ENCODE data around the gene TMUB1. TPM values are rescaled to one million over a fixed set of nuclear protein-coding genes. Genes with fewer than 3 reads are reported as not detected.

Gene TMUB1
- total and polyA plus RNA-seq, 2 donors (not counting 1 experiment from before 2014, with no cell fraction given), result 49.2 to 102 TPM

DNA sequence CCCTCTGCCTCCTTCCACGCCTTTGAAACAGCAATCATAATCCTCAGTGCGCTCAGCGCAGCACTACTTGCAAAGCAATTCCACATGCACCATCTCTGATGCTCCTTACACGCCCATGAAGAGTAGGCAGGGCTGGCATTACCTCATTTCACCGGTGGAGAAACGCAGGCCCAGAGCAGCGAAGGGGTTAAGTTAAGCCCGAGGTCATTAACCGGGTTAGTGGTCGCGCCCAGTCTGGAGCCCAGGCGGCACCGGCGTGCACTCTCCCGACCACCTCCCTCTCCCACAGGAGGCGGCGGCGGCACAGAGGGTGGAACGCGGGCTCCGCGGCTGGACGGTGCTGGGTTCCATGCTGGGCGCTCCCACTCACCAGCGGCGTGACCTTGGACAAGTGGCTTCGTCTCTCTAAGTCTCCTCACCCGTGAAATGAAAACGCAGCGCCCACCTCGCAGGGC lies 3.2 kb downstream of the TMUB1 start:
- Mint-ChIP-seq H3K9me3 (ENCODE audit: insufficient read depth) (no peaks in the 10 kb centered on the region), H3K27me3 (peaks cover 5% of the 10 kb centered on the region), H3K27ac (peak overlapping the region; percentile 88), H3K4me3 (peak overlapping the region; percentile 87), H3K4me1 (peaks cover 47% of the 10 kb centered on the region)
- H3K4me2 ChIP-seq (replicated peaks; ENCODE audit: low read depth, low read length, poor library complexity, severe bottlenecking), result peak overlapping the region; percentile 95
- H2AFZ ChIP-seq (ENCODE audit: insufficient read depth, low read depth, low read length, poor library complexity, severe bottlenecking), result peak overlapping the region; percentile 92
- H4K20me1 ChIP-seq (ENCODE audit: control insufficient read depth, insufficient read depth, low read length, poor library complexity, severe bottlenecking), result peaks cover 26% of the 10 kb centered on the region
- no peak for DNase-seq
- WGBS (ENCODE audit: insufficient coverage), result 2% methylated on average over 31 of the region's 31 CpGs
- peaks cover 0 to 15% (median 5%) of the 10 kb centered on the region in 4 experiments for H3K27me3 ChIP-seq (replicated peaks in 1 of 4; ENCODE audit: control extremely low read depth in 1 of 4, control insufficient read depth in 3 of 4, insufficient read depth in 4 of 4, low read length in 3 of 4)
- H3K79me2 ChIP-seq (ENCODE audit: control insufficient read depth, insufficient read depth, low read length), result peaks cover 39% of the 10 kb centered on the region
- intact Hi-C loops (cut with micrococcal nuclease), result loop anchor here (1.0 to 10.0 kb wide), 7 partner anchors 21 to 1308 kb away; partner anchors contain the start of genes KCNH2, NUB1, SLC4A2 and ZNF467
- peaks cover 36 to 47% of the 10 kb centered on the region in 2 donors for H3K4me1 ChIP-seq (ENCODE audit: control insufficient read depth in 2 of 2, insufficient read depth in 2 of 2, low read length in 2 of 2)
- peak overlapping the region; percentile 68 to 92 for H3K27ac ChIP-seq (ENCODE audit: low read length in 2 of 2)
- H3K9me3 ChIP-seq (ENCODE audit: control extremely low read depth in 1 of 3, control insufficient read depth in 2 of 3, insufficient read depth in 1 of 3, low read length in 2 of 3), result no peaks in the 10 kb centered on the region
- peak overlapping the region; percentile 85 for H3K9ac ChIP-seq (ENCODE audit: low read length)
- CTCF ChIA-PET, result interaction anchor here (0.9 to 1.6 kb wide), 2 partner anchors 21 to 44 kb away, joined by 4 to 6 read pairs; no protein-coding TSS in a partner anchor
- ATAC-seq (ENCODE audit: low read depth), result no peak
- H3K36me3 ChIP-seq (replicated peaks in 1 of 2; ENCODE audit: control extremely low read depth in 1 of 2, control insufficient read depth in 1 of 2, extremely low read depth in 1 of 2, insufficient read depth in 2 of 2, low read length in 1 of 2), result peaks cover 0 to 13% of the 10 kb centered on the region in 2 experiments
- POLR2A ChIA-PET, result interaction anchor here (1.2 kb wide), 1 partner anchor 52 kb away, joined by 8 read pairs; the partner anchor contains the start of gene ABCB8
- H3K4me3 ChIP-seq (ENCODE audit: control extremely low read depth in 1 of 5, extremely low read depth in 1 of 5, insufficient read depth in 1 of 5, low read depth in 2 of 5, low read length in 4 of 5), result peak overlapping the region; percentile 58 to 92 (median 89)
- no peak for TF ChIP-seq EZH2 (IDR thresholded peaks at IDR 0.05; ENCODE audit: borderline replicate concordance, insufficient read depth, low read depth, low read length, poor library complexity, severe bottlenecking)
- no peak for TF ChIP-seq CTCF (IDR thresholded peaks at IDR 0.05)

- Histone ChIP-seq H3K79me2 (ENCODE audit: control insufficient read depth, insufficient read depth, low read length) (peaks cover 39% of the 10 kb centered on the region), H3K9me3 (ENCODE audit: control extremely low read depth in 1 of 3, control insufficient read depth in 2 of 3, insufficient read depth in 1 of 3, low read length in 2 of 3) (no peaks in the 10 kb centered on the region), H3K27ac (ENCODE audit: low read length in 2 of 2) (peak overlapping the region in 1 of 2 donors; percentile 92), H4K20me1 (ENCODE audit: control insufficient read depth, insufficient read depth, low read length, poor library complexity, severe bottlenecking) (peaks cover 26% of the 10 kb centered on the region), H3K27me3 (replicated peaks in 1 of 4; ENCODE audit: control extremely low read depth in 1 of 4, control insufficient read depth in 3 of 4, insufficient read depth in 4 of 4, low read length in 3 of 4) (peaks cover 0 to 9% (median 2%) of the 10 kb centered on the region in 4 experiments), H3K36me3 (replicated peaks in 1 of 2; ENCODE audit: control extremely low read depth in 1 of 2, control insufficient read depth in 1 of 2, extremely low read depth in 1 of 2, insufficient read depth in 2 of 2, low read length in 1 of 2) (peaks cover 0 to 15% of the 10 kb centered on the region in 2 experiments), H2AFZ (ENCODE audit: insufficient read depth, low read depth, low read length, poor library complexity, severe bottlenecking) (no peak overlapping the region), H3K4me3 (ENCODE audit: control extremely low read depth in 1 of 5, extremely low read depth in 1 of 5, insufficient read depth in 1 of 5, low read depth in 2 of 5, low read length in 4 of 5) (peak overlapping the region in 3 of 5 experiments; percentile 79 to 90 (median 89)), H3K4me1 (ENCODE audit: control insufficient read depth in 2 of 2, insufficient read depth in 2 of 2, low read length in 2 of 2) (peaks cover 33 to 46% of the 10 kb centered on the region in 2 donors), H3K9ac (ENCODE audit: low read length) (peak overlapping the region; percentile 85), H3K4me2 (replicated peaks; ENCODE audit: low read depth, low read length, poor library complexity, severe bottlenecking) (peak overlapping the region; percentile 95)
- ChIA-PET POLR2A (no interaction called here), CTCF (no interaction called here)
- peak overlapping the region; percentile 88 for H3K27ac Mint-ChIP-seq
- TF ChIP-seq CTCF (IDR thresholded peaks at IDR 0.05), result no peak
- TF ChIP-seq EZH2 (IDR thresholded peaks at IDR 0.05; ENCODE audit: borderline replicate concordance, insufficient read depth, low read depth, low read length, poor library complexity, severe bottlenecking), result no peak
- H3K4me3 Mint-ChIP-seq, result peak overlapping the region; percentile 87
- ATAC-seq (ENCODE audit: low read depth) (no peak), DNase-seq (no peak)
- no peaks in the 10 kb centered on the region for H3K9me3 Mint-ChIP-seq (ENCODE audit: insufficient read depth)
- 95% methylated on average over 26 of the region's 27 CpGs for WGBS (ENCODE audit: insufficient coverage)
- H3K4me1 Mint-ChIP-seq, result peaks cover 42% of the 10 kb centered on the region
- intact Hi-C loops (cut with micrococcal nuclease), result no loop called here
- H3K27me3 Mint-ChIP-seq, result no peaks in the 10 kb centered on the region
Observed at GRCh38 chr7:151079199-151079910, 3.9 kb downstream of the TMUB1 start.

Measured in B cell (primary cell).